CD4-positive, alpha-beta T cell treated with Interferon gamma for 1 hour (primary cell): ENCODE data around the gene NRARP.

Source experiments
- DNase-seq: peaks from one replicate; pipeline ENCODE4 v3.0.0-alpha.2; 2020

The NRARP gene

GRCh38 chr9:137255448-137256114 lies 46.5 kb downstream of the NRARP start:
- DNase-seq = no peak

GRCh38 chr9:137254624-137255447 lies 47.2 kb downstream of the NRARP start, which contains the start of gene NELFB:
Gene NELFB (plus strand): TSS chr9:137255327.
- DNase-seq = peak; percentile 91

DNA sequence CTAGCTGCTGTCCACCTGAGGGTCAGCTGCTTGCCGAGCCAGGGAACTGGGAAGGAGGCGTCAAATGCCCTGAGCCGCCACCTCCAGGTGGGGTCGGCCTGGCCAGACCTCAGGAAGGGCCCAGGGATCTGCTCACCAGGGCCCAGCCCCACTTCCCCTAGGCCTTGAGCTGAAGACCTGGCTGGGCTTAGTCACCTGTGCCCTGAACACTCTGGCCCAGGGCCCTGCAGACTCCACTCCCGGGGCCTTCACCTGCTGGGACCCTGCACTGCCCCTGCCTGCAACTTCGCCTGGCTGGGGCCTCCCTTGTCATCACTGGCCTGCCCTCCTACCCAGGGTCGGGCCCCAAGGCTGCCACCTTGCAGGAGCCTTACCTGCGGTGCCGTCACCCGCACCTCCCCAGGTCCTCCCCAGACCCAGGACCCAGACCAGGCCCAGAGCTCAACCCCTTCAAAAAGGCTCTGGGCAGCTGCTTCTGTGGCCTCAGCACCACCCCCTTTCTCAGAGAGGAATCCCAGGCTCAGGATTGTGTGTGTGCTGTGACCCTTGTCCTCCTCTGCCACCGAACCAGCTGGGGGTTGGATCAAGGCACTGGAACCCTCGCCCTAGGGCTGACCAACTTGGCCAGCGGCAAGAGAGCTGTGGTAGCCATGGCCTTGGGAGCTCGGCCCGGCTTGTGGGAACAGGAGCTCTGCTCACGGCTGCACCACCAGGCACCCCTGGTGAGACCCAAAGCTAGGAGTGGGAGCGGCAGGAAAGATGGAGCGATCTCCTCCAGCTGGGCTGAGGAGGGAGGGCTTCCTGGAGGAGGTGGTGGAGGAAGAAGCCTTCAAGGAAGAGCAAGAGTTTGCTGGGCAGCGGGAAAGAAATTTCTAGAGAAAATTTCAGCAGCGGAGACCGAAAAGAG lies 48.1 kb downstream of the NRARP start:
- DNase-seq = no peak

GRCh38 chr9:137252555-137253506 lies 49.2 kb downstream of the NRARP start:
- no peak for DNase-seq

GRCh38 chr9:137251490-137252268 lies 50.4 kb downstream of the NRARP start:
- no peak for DNase-seq

GRCh38 chr9:137251194-137251461 lies 50.9 kb downstream of the NRARP start, which contains the start of gene STPG3:
Gene STPG3 (plus strand): TSS chr9:137251286. CDS start chr9:137251287, 1 bp downstream.
- no peak for DNase-seq

- DNase-seq = no peak
Measured at GRCh38 chr9:137250329-137251193, 51.5 kb downstream of the NRARP start.
